Duodenal mucosa (tissue), 2 donors: Measurements from ENCODE around the gene DAAM1.

Experiments used
- H3K27ac ChIP-seq: one replicate; pipeline ENCODE4 v1.7.0; 2013; ENCODE audit warnings: low read depth, low read length
- H3K27me3 ChIP-seq, 2 donors: one replicate each; pipeline ENCODE4 v1.7.0; 2013; ENCODE audit warnings: low read length in 2 of 2, control low read depth in 1 of 2; ENCODE audit not compliant: insufficient read depth in 2 of 2, control insufficient read depth in 1 of 2
- H3K36me3 ChIP-seq, 2 donors: one replicate each; pipeline ENCODE4 v1.7.0; 2013; ENCODE audit warnings: low read length in 2 of 2, control low read depth in 1 of 2; ENCODE audit not compliant: insufficient read depth in 2 of 2, control insufficient read depth in 1 of 2
- H3K4me1 ChIP-seq, 2 donors: one replicate each; pipeline ENCODE4 v1.7.0; 2013; ENCODE audit warnings: low read length in 2 of 2, control low read depth in 1 of 2; ENCODE audit not compliant: insufficient read depth in 2 of 2, control insufficient read depth in 1 of 2
- H3K4me3 ChIP-seq, 2 donors: one replicate each; pipeline ENCODE4 v1.7.0; 2013; ENCODE audit warnings: low read length in 2 of 2, low read depth in 1 of 2
- H3K9ac ChIP-seq, 2 donors: one replicate each; pipeline ENCODE4 v1.7.0; 2013; ENCODE audit warnings: low read length in 2 of 2, low read depth in 1 of 2
- H3K9me3 ChIP-seq, 2 donors: one replicate each; pipeline ENCODE4 v1.7.0; 2013; ENCODE audit warnings: low read length in 2 of 2, control low read depth in 1 of 2; ENCODE audit not compliant: control insufficient read depth in 1 of 2

DAAM1 gene

DNA sequence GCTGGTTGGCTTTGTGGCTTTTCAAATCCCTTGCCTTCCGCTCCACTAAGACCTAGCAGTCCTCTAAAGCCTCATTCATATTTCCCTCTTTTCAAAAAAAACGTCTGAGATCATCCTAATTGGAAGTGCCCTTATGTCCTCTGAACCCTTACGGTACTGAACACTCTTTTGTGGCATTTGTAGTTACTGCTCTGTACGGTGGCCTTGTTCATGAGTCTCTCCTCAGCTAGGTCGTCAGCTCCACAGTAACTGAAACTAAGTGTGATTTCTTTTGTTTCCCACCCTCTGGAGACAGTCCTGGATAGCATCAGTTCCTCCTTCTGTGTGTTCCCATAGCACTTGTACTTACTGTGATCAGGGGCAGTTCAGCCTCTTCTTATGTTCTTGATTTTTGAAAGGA lies 49.7 kb downstream of the DAAM1 start:
- H3K27me3 ChIP-seq = no peaks in the 10 kb centered on the region
- H3K4me1 ChIP-seq = peaks cover 0 to 4% of the 10 kb centered on the region in 2 donors
- H3K9me3 ChIP-seq = no peaks in the 10 kb centered on the region
- no peak overlapping the region for H3K27ac ChIP-seq
- H3K4me3 ChIP-seq = no peak overlapping the region
- no peak overlapping the region for H3K9ac ChIP-seq
- H3K36me3 ChIP-seq = no peaks in the 10 kb centered on the region

DNA sequence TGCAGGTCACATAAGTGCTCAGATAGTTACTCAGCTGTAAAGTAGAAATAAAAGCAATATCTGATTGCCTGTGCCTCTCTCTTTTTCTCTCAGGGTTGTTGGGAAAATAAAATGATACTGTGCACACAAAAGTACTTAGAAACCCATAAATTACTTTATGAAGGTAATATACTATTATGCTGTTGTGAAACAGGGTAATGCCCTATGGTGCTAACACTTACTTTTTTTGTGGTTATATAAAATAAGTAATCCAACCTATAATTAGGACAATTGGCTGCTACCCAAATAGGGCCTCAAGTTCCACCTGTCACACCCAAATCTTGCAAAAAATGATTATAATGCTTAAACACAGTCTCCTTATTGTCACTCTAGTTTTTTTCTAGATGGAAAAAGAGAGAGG lies 50.6 kb downstream of the DAAM1 start:
- Histone ChIP-seq H3K27me3 (no peaks in the 10 kb centered on the region), H3K27ac (no peak overlapping the region), H3K9ac (no peak overlapping the region), H3K4me1 (peaks cover 0 to 4% of the 10 kb centered on the region in 2 donors), H3K4me3 (no peak overlapping the region), H3K9me3 (no peaks in the 10 kb centered on the region), H3K36me3 (no peaks in the 10 kb centered on the region)

DNA sequence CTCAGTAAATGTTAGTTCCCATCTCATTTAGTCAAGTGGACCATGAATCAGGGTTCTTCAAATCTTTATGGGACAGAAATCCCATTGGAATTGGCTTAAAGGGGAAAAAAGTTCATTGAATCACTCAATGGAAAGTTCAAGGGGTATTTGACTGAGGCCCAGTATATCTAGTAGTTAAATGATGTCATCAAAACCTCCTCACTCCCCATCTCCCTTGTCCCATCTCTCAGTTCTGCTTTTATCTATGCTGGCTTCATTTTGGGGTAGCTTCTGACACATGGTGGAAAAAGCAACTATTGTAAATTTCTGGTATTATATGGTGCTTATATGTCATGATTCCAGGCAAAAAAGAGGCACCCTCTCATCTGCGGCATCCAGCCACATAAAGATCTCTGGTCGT lies 51.9 kb downstream of the DAAM1 start:
- H3K27ac ChIP-seq = no peak overlapping the region
- no peaks in the 10 kb centered on the region for H3K9me3 ChIP-seq
- no peaks in the 10 kb centered on the region for H3K36me3 ChIP-seq
- peaks cover 0 to 4% of the 10 kb centered on the region in 2 donors for H3K4me1 ChIP-seq
- no peak overlapping the region for H3K4me3 ChIP-seq
- H3K27me3 ChIP-seq = no peaks in the 10 kb centered on the region
- no peak overlapping the region for H3K9ac ChIP-seq

DNA sequence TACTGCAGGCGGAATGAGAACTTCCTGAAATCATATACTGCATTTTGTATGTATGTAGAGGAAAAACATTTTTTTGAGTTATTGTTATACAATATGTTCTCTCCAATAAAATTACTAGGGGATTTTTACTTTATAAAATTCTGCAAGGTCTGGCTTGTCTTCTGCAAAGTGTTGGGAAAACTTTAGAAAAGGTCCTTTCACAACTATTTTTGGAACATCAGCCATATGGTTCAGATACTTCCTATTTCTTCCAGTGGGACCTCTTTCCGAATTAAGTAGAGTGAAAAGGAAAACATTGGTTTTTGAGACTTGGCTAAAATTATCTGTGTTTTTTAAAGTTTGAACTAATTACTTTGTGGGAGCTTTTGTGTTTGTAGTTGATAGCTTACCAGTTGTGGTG lies 52.7 kb downstream of the DAAM1 start:
- Histone ChIP-seq H3K4me3 (no peak overlapping the region), H3K9me3 (no peaks in the 10 kb centered on the region), H3K4me1 (peaks cover 0 to 4% of the 10 kb centered on the region in 2 donors), H3K36me3 (no peaks in the 10 kb centered on the region), H3K27me3 (no peaks in the 10 kb centered on the region), H3K27ac (no peak overlapping the region), H3K9ac (no peak overlapping the region)

DNA sequence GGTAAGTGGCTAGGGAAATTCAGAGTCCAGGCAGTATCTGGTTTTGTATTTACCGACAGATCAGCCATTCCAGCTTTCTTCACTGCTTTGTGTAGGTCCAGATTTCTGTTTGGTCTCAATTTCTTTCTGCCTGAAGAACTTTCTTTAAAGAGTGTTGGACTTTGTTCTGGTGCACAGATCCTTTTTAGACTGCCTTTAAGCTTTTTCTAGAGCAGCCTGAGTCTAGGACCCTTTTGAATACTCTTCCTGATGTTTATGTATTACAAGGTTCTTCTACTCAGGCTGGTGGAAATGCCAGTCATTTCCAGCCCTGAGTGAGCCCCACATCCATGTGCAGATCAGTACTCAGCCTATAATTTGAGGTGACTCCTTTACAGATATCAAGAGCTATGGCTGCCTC lies 54.7 kb downstream of the DAAM1 start:
- peaks cover 0 to 4% of the 10 kb centered on the region in 2 donors for H3K4me1 ChIP-seq
- H3K27me3 ChIP-seq = no peaks in the 10 kb centered on the region
- no peaks in the 10 kb centered on the region for H3K9me3 ChIP-seq
- no peak overlapping the region for H3K4me3 ChIP-seq
- H3K27ac ChIP-seq = no peak overlapping the region
- H3K9ac ChIP-seq = no peak overlapping the region
- H3K36me3 ChIP-seq = no peaks in the 10 kb centered on the region

DNA sequence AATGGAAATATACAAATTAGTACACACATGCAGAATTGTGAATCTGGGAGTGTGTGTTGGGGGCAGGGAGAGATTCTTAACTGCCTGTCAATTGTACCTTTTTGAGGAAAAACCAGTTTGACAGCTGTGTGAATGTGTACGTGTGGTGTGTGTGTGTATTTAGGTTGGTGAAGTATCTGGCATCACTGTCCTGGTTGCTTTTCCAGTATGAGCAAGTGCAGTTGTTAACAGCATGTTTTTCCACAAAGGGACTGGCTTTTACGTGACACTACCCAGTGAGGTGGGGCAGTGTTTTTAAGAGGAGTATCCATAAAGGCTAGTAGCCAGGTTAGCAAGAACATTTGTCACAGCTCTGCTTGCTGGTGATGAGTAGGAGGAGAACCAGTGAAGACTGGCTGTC lies 56.1 kb downstream of the DAAM1 start:
- no peak overlapping the region for H3K4me3 ChIP-seq
- no peaks in the 10 kb centered on the region for H3K9me3 ChIP-seq
- H3K4me1 ChIP-seq = peaks cover 0 to 4% of the 10 kb centered on the region in 2 donors
- H3K9ac ChIP-seq = no peak overlapping the region
- no peaks in the 10 kb centered on the region for H3K27me3 ChIP-seq
- no peak overlapping the region for H3K27ac ChIP-seq
- H3K36me3 ChIP-seq = no peaks in the 10 kb centered on the region

DNA sequence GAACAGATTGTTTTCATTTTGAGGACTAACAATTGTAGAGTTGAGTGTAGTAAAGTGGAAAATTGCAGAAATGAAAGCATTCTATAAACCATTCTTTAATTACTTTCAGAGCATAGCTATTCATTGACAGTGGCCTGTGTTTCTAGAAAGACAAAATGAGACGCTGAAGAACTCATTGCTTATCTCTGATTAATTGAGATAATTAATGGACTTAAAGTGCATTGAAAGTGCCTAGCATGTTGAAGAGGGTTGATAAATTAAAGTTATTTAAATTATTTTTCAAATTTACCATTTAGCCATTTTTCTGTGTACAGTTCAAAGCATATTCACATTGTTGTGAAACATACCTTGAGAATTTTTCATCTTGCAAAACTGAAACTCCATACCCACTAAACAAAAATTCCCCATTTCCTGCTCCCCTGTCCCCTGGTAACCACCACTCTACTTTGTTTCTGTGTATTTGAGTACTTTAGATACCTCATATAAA lies 57.4 kb downstream of the DAAM1 start:
- Histone ChIP-seq H3K27ac (no peak overlapping the region), H3K4me1 (no peaks in the 10 kb centered on the region), H3K27me3 (no peaks in the 10 kb centered on the region), H3K9ac (no peak overlapping the region), H3K36me3 (no peaks in the 10 kb centered on the region), H3K4me3 (no peak overlapping the region), H3K9me3 (no peaks in the 10 kb centered on the region)

DNA sequence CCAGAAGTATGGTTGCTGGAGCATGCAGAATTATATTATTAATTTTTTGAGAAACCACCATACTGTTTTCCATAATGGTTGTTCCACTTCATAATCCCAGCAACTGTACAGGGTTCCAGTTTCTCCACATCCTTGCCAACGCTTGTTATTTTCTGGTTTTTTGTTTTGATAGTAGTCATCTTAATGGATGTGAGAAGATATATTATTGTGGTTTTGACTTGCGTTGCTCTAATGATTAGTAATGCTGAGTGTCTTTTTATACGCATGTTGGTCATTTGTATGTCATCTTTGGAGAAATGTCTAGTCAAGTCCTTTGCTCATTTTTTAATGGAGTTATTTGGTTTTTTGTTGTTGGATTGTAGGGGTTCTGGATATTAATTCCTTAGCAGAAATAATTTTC lies 58.1 kb downstream of the DAAM1 start:
- H3K9me3 ChIP-seq = no peaks in the 10 kb centered on the region

DNA sequence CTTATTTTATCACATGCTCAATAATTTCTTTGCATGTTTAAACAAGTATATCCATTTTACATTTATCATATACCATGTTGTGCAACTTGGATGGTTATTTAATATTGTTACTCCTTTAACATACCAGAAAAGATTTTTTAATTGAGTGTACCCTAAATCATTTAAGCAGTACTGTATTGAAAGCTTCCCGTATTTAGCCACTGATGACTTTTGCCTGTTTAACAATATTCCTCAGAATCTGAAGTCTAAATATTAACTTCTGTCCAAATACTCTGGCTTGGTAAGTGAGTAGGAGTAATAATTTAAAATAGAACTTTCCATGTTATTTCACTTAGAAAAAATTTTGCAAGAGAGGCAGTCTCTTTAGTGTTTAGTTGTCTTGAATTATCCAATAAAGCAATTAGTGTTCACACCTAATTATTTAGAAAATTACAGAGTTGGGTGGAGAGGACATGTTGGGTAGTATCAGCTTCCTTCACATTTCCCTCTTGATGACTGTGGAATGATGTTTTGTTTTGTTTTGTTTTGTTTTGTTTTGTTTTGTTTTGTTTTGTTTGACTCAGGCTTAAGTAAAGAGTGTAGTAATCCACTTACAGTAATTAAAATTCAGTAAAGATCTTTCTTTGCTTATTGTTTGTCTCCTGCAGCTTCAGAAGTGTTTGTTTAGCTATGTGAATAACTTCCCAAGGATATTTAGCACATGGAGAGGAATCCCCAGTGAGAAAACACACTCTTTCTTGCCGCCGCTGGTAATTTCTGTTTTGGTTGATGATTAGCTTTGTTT lies 59.5 kb downstream of the DAAM1 start:
- Histone ChIP-seq H3K9me3 (no peaks in the 10 kb centered on the region), H3K4me1 (peaks cover 0 to 3% of the 10 kb centered on the region in 2 donors), H3K27me3 (no peaks in the 10 kb centered on the region), H3K4me3 (no peak overlapping the region), H3K27ac (no peak overlapping the region), H3K36me3 (no peaks in the 10 kb centered on the region), H3K9ac (no peak overlapping the region)

More for the DNA sequence above, 58.1 kb downstream of the DAAM1 start:
- no peaks in the 10 kb centered on the region for H3K4me1 ChIP-seq
- H3K27me3 ChIP-seq = no peaks in the 10 kb centered on the region
- no peak overlapping the region for H3K9ac ChIP-seq
- no peak overlapping the region for H3K27ac ChIP-seq
- H3K36me3 ChIP-seq = no peaks in the 10 kb centered on the region
- H3K4me3 ChIP-seq = no peak overlapping the region

DNA sequence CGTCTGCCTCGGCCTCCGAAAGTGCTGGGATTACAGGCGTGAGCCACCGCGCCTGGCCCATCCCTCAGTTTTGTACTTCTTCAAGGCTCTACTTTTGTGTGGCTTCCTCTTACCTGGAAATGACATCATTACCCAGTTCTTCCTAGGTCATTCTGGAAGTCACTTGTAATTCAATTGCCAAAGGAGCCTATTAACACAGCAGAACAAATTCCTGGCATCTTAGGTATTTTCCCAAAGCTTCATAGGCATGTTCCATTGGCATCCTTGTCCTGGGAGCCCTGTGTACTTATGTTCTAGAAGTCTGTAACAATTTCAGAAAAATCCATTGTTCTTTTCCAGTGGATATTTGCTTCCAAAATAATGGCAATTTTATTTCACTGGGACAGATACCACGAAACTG lies 60.6 kb downstream of the DAAM1 start:
- Histone ChIP-seq H3K4me3 (no peak overlapping the region), H3K9me3 (no peaks in the 10 kb centered on the region), H3K4me1 (peaks cover 0 to 3% of the 10 kb centered on the region in 2 donors), H3K9ac (no peak overlapping the region), H3K27ac (no peak overlapping the region), H3K36me3 (no peaks in the 10 kb centered on the region), H3K27me3 (no peaks in the 10 kb centered on the region)
